GM19025 (cell line): Measurements from ENCODE around the gene SND1.
"Not testable (repeated sequence)": the region's sequence is repeated elsewhere in the genome, so short reads cannot be mapped to it uniquely, and the experiment has no call there.

Experiments used
- ATAC-seq: cut with Tn5 transposase; IDR thresholded peaks from one replicate; pipeline ENCODE4 v1.9.1; 2021; ENCODE audit warnings: mild to moderate bottlenecking, low read depth, moderate library complexity; ENCODE audit not compliant: unreplicated experiment

The SND1 gene

GRCh38 chr7:127948312-127948711 is 296.3 kb downstream of the SND1 start:
- ATAC-seq = no peak

GRCh38 chr7:127948930-127949329 is 296.9 kb downstream of the SND1 start:
- ATAC-seq = no peak

GRCh38 chr7:127949769-127950222 is 297.8 kb downstream of the SND1 start:
- no peak for ATAC-seq

GRCh38 chr7:127950233-127950935 is 298.4 kb downstream of the SND1 start:
- no peak for ATAC-seq

- ATAC-seq = no peak
These were observed 301.7 kb downstream of the SND1 start for GRCh38 chr7:127953423-127954356.

- no peak for ATAC-seq
These were observed 302.4 kb downstream of the SND1 start for GRCh38 chr7:127954357-127954748.

- ATAC-seq = no peak
These were observed 303.1 kb downstream of the SND1 start for GRCh38 chr7:127955051-127955531.

GRCh38 chr7:127957886-127958285 is 305.9 kb downstream of the SND1 start:
- ATAC-seq = no peak

GRCh38 chr7:127959770-127960169 is 307.8 kb downstream of the SND1 start:
- ATAC-seq = peak; percentile 69

GRCh38 chr7:127961786-127962453 is 309.9 kb downstream of the SND1 start:
- no peak for ATAC-seq

- no peak for ATAC-seq
These were observed 310.8 kb downstream of the SND1 start for GRCh38 chr7:127962589-127963361.

- ATAC-seq = not testable (repeated sequence)
These were observed 311.9 kb downstream of the SND1 start for GRCh38 chr7:127963850-127964249.

- no peak for ATAC-seq
These were observed 315.3 kb downstream of the SND1 start for GRCh38 chr7:127967281-127967680.

GRCh38 chr7:127968547-127968946 is 316.6 kb downstream of the SND1 start:
- ATAC-seq = no peak

- no peak for ATAC-seq
These were observed 321.8 kb downstream of the SND1 start for GRCh38 chr7:127973832-127974231.

GRCh38 chr7:127974446-127975035 is 322.5 kb downstream of the SND1 start:
- no peak for ATAC-seq

GRCh38 chr7:127976056-127976737 is 324.2 kb downstream of the SND1 start:
- no peak for ATAC-seq

- ATAC-seq = no peak
These were observed 324.7 kb downstream of the SND1 start for GRCh38 chr7:127976738-127977120.

- ATAC-seq = no peak
These were observed 326.4 kb downstream of the SND1 start for GRCh38 chr7:127978421-127978820.
